Measurements from ENCODE around the gene HMGXB4.

- TF ChIP-seq CTCF (IDR thresholded peaks at IDR 0.05; ENCODE audit: low read depth, low read length, poor library complexity, severe bottlenecking) (no peak), EZH2phosphoT487 (IDR thresholded peaks at IDR 0.05; ENCODE audit: borderline replicate concordance, low read length) (no peak)
Measured at GRCh38 chr22:35328472-35328885, 71.2 kb downstream of the HMGXB4 start.

Measured in DOHH2 (cell line).